Panc1 (cell line): ENCODE measurements around the gene KLC1. TPM values are rescaled to one million over a fixed set of nuclear protein-coding genes. Genes with fewer than 3 reads are reported as not detected.

Experiments used
- ATAC-seq: fragments of 200-7000 bp; cut with Tn5 transposase; 2 replicates; pipeline ENCODE4 v1.9.1; 2020; ENCODE audit warnings: mild to moderate bottlenecking, moderate library complexity
- BruUV-seq: library from RNA; stranded (reverse); fragments of 400-500 nt; replicated peaks from 2 replicates; lab custom pipeline; 2021; lab: Mats Ljungman, UMichigan
- CTCF ChIA-PET: fragments of 300-600 bp; sonication (Branson Sonifier 250); formaldehyde crosslinking; loops from one replicate; lab custom pipeline; 2022; ENCODE audit warnings: antibody characterized with exemption; lab: Charles Lee
- POLR2A ChIA-PET: fragments of 300-600 bp; sonication (Branson Sonifier 250); formaldehyde crosslinking; loops from one replicate; lab custom pipeline; 2022; ENCODE audit warnings: antibody characterized with exemption; lab: Charles Lee
- DNase-seq: peaks from one replicate; pipeline ENCODE4 v3.0.0-alpha.2; 2010; ENCODE audit warnings: low read depth, low spot score
- H3K27ac ChIP-seq: 2 replicates; pipeline ENCODE4 v1.5.1; 2011; ENCODE audit warnings: mild to moderate bottlenecking, low read length, inconsistent platforms
- H3K27me3 ChIP-seq: fragments of 200-500 bp; sonication (Bioruptor generic); 2 replicates; pipeline ENCODE4 v1.6.0; 2014; ENCODE audit warnings: low read length, inconsistent platforms; ENCODE audit not compliant: control insufficient read depth, insufficient read depth
- H3K36me3 ChIP-seq: fragments of 200-500 bp; sonication (Bioruptor generic); 2 replicates; pipeline ENCODE4 v1.5.1; 2014; ENCODE audit warnings: inconsistent platforms, mild to moderate bottlenecking, low read length, moderate library complexity; ENCODE audit not compliant: control insufficient read depth, insufficient read depth
- H3K4me1 ChIP-seq: 2 replicates; pipeline ENCODE4 v1.5.1; 2011; ENCODE audit warnings: inconsistent platforms, mild to moderate bottlenecking, low read length, moderate library complexity; ENCODE audit not compliant: control insufficient read depth, insufficient read depth
- H3K4me3 ChIP-seq, 2 experiments: 2 replicates each; pipeline ENCODE4 v1.5.1; 2011 to 2012; ENCODE audit warnings: low read depth in 2 of 2, low read length in 2 of 2, mild to moderate bottlenecking in 2 of 2, inconsistent platforms in 1 of 2, moderate library complexity in 1 of 2
- H3K9me3 ChIP-seq: fragments of 200-500 bp; sonication (Bioruptor generic); 2 replicates; pipeline ENCODE4 v1.5.1; 2014; ENCODE audit warnings: low read depth, mild to moderate bottlenecking, inconsistent platforms, low read length, moderate library complexity; ENCODE audit not compliant: control insufficient read depth, insufficient read depth
- CTCF ChIP-seq: fragments of 450-650 bp; IDR thresholded peaks from 2 replicates; pipeline ENCODE4 v1.5.1; 2017; ENCODE audit warnings: mild to moderate bottlenecking
- POLR2AphosphoS5 ChIP-seq: IDR thresholded peaks from 2 replicates; pipeline ENCODE4 v1.6.1; 2012; ENCODE audit warnings: mild to moderate bottlenecking, low read depth, low read length, moderate library complexity
- REST ChIP-seq, 2 experiments: IDR thresholded peaks; 2 replicates each; pipeline ENCODE4 v1.6.1; 2011 to 2012; ENCODE audit warnings: low read depth in 2 of 2, control low read depth in 1 of 2, low read length in 1 of 2, mild to moderate bottlenecking in 1 of 2, moderate library complexity in 1 of 2; ENCODE audit not compliant: insufficient read depth in 1 of 2
- SIN3A ChIP-seq: IDR thresholded peaks from 2 replicates; pipeline ENCODE4 v1.6.1; 2012; ENCODE audit warnings: low read depth, mild to moderate bottlenecking, low read length, moderate library complexity, borderline replicate concordance; ENCODE audit not compliant: insufficient read depth
- TCF7L2 ChIP-seq: IDR thresholded peaks from 2 replicates; pipeline ENCODE4 v1.6.1; 2011; ENCODE audit warnings: mild to moderate bottlenecking, low read depth, low read length, inconsistent platforms
- in situ Hi-C: cut with HindIII; loops from 2 replicates; pipeline ENCODE4 v1.10.0; 2016; ENCODE audit warnings: low sequenced_read_pairs, low pct_unique_long_range_greater_than_20kb
- intact Hi-C: fragments of 100-400 bp; cut with micrococcal nuclease; formaldehyde crosslinking; loops from one replicate; pipeline ENCODE4 v1.10.0; 2022; ENCODE audit not compliant: unreplicated experiment
- total RNA-seq: library from RNA; stranded (reverse); gene quantifications from one replicate; pipeline ENCODE4 v1.2.1, GENCODE V29; 2021; ENCODE audit not compliant: unreplicated experiment

Gene KLC1
- total RNA-seq, 1 experiment from 2014 or later, result 98.0 TPM

GRCh38 chr14:103634156-103634555 is 5.1 kb downstream of the KLC1 start:
- no peak for ATAC-seq
- CTCF ChIA-PET, result no interaction called here
- H3K36me3 ChIP-seq, result peaks cover 3% of the 10 kb centered on the region
- no peak for DNase-seq
- POLR2A ChIA-PET, result no interaction called here
- peaks cover 3% of the 10 kb centered on the region; the same call in 1 of the 2 replicates for H3K4me1 ChIP-seq
- no TSS peak for BruUV-seq
- TF ChIP-seq REST (IDR thresholded peaks at IDR 0.05; ENCODE audit: insufficient read depth in 1 of 2, low read depth in 2 of 2, low read length in 1 of 2), result no peak
- no peak for TF ChIP-seq SIN3A
- TF ChIP-seq POLR2AphosphoS5, result no peak
- no peak for TF ChIP-seq TCF7L2
- TF ChIP-seq CTCF, result no peak
- intact Hi-C loops (no loop called here), in situ Hi-C loops (no loop called here)
- H3K4me3 ChIP-seq, result no peak overlapping the region
- H3K27me3 ChIP-seq, result no peaks in the 10 kb centered on the region
- H3K9me3 ChIP-seq, result no peaks in the 10 kb centered on the region
- no peak overlapping the region for H3K27ac ChIP-seq

- DNase-seq (no peak), ATAC-seq (no peak)
- Histone ChIP-seq H3K4me1 (no peaks in the 10 kb centered on the region), H3K9me3 (no peaks in the 10 kb centered on the region), H3K36me3 (no peaks in the 10 kb centered on the region), H3K27ac (no peak overlapping the region), H3K27me3 (no peaks in the 10 kb centered on the region), H3K4me3 (no peak overlapping the region)
- intact Hi-C loops, result no loop called here
- POLR2A ChIA-PET, result no interaction called here
- no peak for TF ChIP-seq CTCF
- TF ChIP-seq TCF7L2, result no peak
- no peak for TF ChIP-seq SIN3A
- TF ChIP-seq POLR2AphosphoS5, result no peak
- TF ChIP-seq REST (IDR thresholded peaks at IDR 0.05; ENCODE audit: insufficient read depth in 1 of 2, low read depth in 2 of 2, low read length in 1 of 2), result no peak
- in situ Hi-C loops, result no loop called here
- CTCF ChIA-PET, result no interaction called here
- no TSS peak for BruUV-seq
Measured at GRCh38 chr14:103638594-103638993, 9.6 kb downstream of the KLC1 start.
